B cell (primary cell): ENCODE results near the gene PMP22.

Experiments
- EZH2 ChIP-seq: IDR thresholded peaks from 2 replicates; pipeline ENCODE4 v1.6.1; 2012; ENCODE audit warnings: borderline replicate concordance, low read depth, mild to moderate bottlenecking, moderate library complexity, low read length; ENCODE audit not compliant: insufficient read depth, poor library complexity, severe bottlenecking
- TF ChIP-seq, protein P1 (sequence below): fragments of 200-600 bp; IDR thresholded peaks from one replicate; pipeline ENCODE4 v1.8.0; 2022; ENCODE audit warnings: antibody characterized with exemption, mild to moderate bottlenecking

DNA sequence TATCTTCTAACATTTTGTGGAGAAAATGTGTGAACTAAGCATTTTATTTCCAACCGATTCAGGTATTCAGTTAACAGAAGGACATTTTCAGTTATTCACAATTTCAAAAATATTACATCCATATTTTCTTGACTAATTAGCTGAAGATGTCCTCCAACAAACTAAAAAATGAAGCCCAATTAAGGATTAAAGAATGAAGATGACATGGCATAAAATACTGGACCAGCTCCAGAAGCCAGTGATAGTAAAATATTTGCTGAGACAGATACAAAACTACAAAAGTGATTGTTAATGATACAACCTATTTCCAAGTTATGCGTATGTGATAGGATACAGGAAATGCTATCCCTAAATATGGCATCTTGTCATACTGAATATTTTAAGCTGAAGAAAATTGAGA, 48.6 kb downstream of the PMP22 start:
- no peak for TF ChIP-seq EZH2
- TF ChIP-seq, protein P1, sequence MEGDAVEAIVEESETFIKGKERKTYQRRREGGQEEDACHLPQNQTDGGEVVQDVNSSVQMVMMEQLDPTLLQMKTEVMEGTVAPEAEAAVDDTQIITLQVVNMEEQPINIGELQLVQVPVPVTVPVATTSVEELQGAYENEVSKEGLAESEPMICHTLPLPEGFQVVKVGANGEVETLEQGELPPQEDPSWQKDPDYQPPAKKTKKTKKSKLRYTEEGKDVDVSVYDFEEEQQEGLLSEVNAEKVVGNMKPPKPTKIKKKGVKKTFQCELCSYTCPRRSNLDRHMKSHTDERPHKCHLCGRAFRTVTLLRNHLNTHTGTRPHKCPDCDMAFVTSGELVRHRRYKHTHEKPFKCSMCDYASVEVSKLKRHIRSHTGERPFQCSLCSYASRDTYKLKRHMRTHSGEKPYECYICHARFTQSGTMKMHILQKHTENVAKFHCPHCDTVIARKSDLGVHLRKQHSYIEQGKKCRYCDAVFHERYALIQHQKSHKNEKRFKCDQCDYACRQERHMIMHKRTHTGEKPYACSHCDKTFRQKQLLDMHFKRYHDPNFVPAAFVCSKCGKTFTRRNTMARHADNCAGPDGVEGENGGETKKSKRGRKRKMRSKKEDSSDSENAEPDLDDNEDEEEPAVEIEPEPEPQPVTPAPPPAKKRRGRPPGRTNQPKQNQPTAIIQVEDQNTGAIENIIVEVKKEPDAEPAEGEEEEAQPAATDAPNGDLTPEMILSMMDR = no peak
